GM21360 (cell line): ENCODE data around the gene ATF6.

Source experiments
- ATAC-seq: cut with Tn5 transposase; IDR thresholded peaks from one replicate; pipeline ENCODE4 v1.9.1; 2021; ENCODE audit warnings: mild to moderate bottlenecking, moderate library complexity; ENCODE audit not compliant: unreplicated experiment

ATF6 gene

GRCh38 chr1:161988413-161988812 lies 222.3 kb downstream of the ATF6 start:
- ATAC-seq: no peak

- ATAC-seq: no peak
Observed at GRCh38 chr1:161989108-161989507, 223.0 kb downstream of the ATF6 start.

GRCh38 chr1:161989786-161990185 lies 223.7 kb downstream of the ATF6 start:
- ATAC-seq: no peak

GRCh38 chr1:161993576-161993975 lies 227.5 kb downstream of the ATF6 start:
- no peak for ATAC-seq

- no peak for ATAC-seq
Observed at GRCh38 chr1:161994175-161994668, 228.1 kb downstream of the ATF6 start.

DNA sequence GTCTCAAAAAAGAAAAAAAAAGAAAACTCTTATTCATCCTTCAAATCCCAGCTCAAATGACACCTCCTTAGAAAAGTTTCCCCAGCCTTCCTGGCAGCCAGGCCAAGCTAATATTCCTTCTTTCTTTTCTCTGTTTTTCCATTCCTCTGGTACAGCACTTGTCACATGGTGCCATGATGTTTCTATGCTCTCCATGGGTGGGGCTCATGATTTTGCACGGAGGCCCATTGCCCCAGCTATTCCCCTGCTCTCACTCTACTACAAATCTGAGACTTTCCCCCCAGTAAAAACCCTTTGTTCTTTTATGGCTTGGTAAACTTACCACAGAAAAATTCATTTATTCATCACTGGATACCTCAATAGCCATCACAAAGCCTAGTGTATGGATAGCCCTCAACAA lies 231.0 kb downstream of the ATF6 start:
- ATAC-seq: no peak

- no peak for ATAC-seq
Observed at GRCh38 chr1:161998811-161999210, 232.7 kb downstream of the ATF6 start.

GRCh38 chr1:161999301-162000052 lies 233.4 kb downstream of the ATF6 start:
- no peak for ATAC-seq

GRCh38 chr1:162000053-162000420 lies 233.9 kb downstream of the ATF6 start:
- no peak for ATAC-seq

DNA sequence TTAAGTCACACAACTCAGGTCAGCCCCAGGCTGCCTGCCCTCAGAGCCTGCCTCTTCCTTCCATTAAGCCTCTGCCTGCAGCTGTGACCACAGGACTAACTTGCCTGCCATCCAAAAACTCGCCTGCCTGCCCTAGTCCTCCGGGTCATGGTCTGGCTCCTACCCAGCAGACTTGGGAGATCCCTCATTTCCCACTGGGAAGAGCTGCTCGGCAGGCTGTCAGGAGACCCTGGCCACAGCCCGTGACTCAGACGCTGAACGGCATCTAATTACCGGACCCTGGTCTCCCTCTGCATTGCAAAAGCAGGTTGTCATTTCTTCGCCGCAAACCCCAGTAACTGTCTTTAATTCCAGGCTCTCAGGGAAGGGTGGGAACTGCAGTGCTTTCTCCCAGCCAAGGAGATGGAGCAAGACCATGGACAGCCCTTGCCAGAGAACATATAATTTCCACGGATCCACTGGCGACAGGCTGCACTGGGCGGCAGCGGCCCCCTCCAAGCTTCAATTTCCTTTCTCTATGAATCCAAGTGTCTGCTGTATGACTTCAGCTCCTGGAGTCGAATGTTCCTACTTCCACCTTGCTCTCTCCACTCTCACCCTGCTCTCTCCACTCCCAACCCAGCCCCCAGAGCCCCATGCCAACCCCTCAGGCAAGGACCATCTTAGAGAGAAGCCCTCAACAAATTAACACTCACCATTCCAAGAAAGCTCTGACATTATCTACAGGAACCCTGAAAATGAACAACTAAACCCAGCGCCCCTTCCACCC lies 237.1 kb downstream of the ATF6 start:
- ATAC-seq: no peak

GRCh38 chr1:162003830-162004215 lies 237.7 kb downstream of the ATF6 start:
- ATAC-seq: no peak

GRCh38 chr1:162004441-162004950 lies 238.4 kb downstream of the ATF6 start:
- ATAC-seq: no peak

- ATAC-seq: no peak
Observed at GRCh38 chr1:162006081-162006480, 240.0 kb downstream of the ATF6 start.

- ATAC-seq: no peak
Observed at GRCh38 chr1:162007466-162007865, 241.3 kb downstream of the ATF6 start.

DNA sequence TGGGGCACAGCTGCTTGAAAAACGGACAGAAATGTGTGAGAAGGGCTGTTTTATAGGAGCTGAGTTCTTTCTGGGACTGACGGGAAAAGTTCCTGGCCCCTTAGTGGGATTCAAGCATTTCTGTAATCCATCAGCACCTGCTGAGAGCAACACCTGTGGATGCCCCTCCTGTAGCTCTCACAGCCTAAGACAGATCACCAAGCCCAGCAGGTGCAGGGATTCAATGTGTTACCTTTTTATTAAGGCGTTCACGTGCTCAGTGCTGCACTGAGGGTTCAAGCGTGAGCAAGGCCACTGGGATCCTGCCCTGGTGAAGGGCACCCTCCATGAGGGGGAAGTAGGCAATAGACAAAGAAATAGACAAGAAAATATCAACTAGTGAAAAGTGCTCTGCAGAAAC lies 242.7 kb downstream of the ATF6 start:
- ATAC-seq: no peak

- ATAC-seq: no peak
Observed at GRCh38 chr1:162009501-162010174, 243.5 kb downstream of the ATF6 start.

- ATAC-seq: no peak
Observed at GRCh38 chr1:162010175-162010506, 244.0 kb downstream of the ATF6 start.

DNA sequence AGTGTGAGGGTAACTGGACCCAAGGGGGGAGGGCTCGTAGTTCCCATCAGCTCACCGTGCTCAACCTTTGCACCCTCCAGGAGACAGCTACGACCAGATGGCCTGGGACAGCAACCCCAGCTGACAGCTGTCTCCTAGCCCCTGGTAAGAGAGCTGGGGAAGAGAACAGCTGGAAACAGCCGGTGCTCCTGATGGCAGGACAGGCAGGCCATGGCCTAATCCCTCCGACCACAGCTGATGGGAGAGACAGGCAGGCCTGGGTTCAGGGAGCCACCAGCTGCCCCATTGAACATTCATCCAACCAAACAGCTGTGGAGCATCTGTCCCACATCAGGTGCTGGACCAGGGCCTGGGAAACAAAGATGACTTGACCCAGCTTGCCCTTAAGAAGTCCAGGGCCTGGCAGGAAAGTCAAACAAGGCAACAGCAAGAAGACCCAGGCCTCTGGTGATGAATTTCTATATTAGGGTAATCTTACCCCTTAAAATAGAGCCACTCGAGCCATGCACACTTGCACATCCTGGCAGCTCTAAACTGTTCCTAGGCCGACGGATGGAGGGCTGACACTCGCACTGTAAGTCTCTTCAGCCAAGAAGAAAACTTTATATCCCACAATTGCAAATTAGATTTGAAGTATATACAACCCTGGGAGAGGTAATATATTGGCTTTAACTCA lies 245.4 kb downstream of the ATF6 start:
- no peak for ATAC-seq

GRCh38 chr1:162013289-162013688 lies 247.2 kb downstream of the ATF6 start:
- ATAC-seq: no peak
